Measurements from ENCODE around the gene RPS17.
"Not testable (repeated sequence)": the region's sequence is repeated elsewhere in the genome, so short reads cannot be mapped to it uniquely, and the experiment has no call there.

RPS17 gene

DNA sequence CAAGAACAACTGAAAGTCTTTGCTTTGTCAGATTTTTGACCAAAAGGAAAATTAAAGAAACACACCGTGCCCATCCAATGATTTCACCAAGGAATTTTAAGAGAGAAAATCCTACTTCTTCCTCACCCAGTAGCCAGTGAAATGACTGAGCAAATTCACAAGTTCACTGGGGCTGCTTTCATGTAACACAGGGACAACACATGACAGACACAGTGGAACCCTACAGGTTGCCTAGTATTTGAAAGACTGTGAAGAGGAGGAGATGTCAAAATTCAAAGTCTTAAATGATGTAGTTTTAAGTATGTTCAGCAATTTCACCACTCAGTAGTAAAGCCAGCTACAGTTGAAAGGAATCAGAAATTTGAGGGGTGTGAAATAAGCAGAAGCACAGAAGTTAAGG lies 33.2 kb downstream of the RPS17 start:
- not testable (repeated sequence) for DNase-seq (ENCODE audit: low read depth)

DNA sequence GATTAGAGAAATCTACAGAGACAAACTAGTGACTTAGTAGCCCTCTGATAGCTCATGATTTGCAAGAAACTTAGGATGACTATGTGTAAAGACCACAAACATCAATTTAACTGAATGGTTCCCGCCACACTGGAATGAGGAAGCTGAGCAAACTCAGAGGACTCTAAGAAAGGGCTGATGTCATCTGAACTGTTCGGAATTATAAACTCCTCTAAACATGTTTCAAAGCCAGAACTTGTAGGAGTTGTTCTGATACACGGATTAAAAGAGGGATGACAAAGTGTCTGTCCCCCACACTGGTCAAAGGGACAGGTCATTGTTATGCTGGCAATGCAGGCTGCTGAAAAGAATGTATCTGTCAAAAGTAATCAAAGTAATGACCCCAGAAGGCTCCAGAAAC lies 34.4 kb downstream of the RPS17 start:
- not testable (repeated sequence) for DNase-seq (ENCODE audit: low read depth)

DNA sequence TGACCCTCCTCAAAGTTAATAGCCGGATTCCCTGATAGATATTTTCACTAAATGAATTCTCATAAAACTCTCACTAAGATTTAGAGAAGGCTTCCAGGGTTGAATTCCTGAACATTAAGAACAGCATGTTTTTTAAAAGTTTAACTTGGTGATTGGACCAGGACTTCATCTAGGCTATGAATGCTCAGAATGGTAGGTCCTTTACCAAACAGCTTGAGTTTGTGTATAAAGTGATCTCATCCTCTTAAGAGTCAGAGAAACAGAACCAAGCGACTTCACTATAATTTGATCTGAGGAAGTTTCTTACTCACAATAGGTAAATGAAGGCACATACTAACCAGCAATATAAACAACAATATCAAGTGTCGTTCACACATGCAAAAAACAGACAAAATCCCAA lies 36.2 kb downstream of the RPS17 start:
- DNase-seq (ENCODE audit: low read depth), result not testable (repeated sequence)

DNA sequence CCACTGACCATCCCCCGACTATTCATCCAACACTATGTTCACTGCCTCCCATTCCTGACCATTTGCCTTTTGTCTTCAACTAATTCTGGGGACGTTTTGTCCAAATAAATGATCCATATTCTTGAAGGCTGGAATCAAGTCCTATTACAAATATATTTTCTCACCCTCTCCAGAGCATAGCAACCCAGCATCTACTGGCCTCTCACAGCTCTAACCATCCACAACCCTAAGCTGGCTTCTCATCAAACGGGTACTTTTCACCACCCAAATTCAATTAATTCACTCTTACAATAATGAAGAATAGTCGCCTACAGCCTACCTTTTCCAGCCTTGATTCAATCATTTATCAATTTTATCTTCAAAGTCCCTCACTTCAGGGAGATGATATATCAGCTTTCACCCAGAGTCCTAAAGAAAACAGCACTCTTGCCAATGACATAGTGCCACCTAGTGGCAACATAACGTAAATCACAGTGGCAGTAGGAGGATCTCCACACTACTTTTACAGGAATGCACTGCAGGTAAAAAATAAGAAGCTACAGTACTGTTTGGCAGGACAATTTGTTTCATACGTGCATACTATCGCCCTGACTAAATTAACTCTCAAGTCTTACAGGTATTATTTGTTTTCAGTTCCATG lies 37.4 kb downstream of the RPS17 start:
- not testable (repeated sequence) for DNase-seq (ENCODE audit: low read depth)

DNA sequence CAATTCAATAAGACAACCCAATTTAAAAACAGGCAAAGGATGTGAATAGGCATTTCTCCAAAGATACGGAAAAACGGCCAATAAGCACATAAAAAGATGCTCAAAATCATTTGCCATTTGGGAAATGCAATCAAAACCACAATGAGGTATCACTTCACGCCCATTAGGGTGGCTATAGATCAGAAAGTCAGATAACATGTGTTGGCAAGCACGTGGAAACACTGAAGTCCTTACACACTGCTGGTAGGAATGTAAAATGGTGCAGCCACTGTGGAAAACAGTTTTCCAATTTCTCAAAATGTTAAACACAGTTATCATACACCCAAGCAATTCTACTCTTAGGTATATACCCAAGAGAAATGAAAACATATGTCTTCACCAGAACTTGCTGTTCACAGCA lies 39.5 kb downstream of the RPS17 start:
- not testable (repeated sequence) for DNase-seq (ENCODE audit: low read depth)

DNA sequence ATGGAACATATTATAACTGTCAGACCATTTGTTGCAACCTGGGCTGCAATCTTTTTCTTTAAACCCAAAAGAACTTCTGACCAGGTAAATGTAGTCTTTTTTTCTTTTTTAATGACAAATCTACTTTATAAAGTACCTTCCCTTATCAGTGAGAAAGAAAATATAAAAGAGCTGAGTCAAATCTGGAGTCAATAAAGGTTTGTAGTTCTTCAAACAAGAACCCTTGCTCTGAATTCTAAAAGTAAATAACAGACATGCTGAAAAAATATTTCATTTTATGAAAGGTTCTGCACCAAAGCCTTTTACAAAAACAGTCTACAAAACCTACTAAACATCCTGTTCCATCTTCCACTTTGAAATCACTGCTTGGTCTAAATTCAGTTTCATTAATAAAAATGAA lies 42.3 kb downstream of the RPS17 start:
- DNase-seq (ENCODE audit: low read depth), result not testable (repeated sequence)

DNA sequence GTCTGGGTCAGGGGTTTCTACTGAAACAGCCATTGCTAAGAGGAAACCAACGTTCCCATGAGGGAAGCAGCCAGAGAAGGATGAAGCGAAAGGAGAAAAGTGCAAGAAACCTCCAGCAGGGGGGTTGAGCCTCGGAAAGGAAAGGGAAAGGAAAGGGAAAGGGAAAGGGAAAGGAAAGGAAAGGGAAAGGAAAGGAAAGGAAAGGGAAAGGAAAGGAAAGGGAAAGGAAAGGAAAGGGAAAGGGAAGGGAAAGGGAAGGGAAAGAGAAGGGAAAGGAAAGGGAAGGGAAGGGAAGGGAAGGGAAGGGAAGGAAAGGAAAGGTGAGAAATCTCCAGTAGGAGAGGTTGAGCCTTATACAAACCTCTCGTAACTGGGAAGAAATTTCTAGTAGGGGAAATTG lies 52.0 kb downstream of the RPS17 start:
- not testable (repeated sequence) for DNase-seq (ENCODE audit: low read depth)

DNA sequence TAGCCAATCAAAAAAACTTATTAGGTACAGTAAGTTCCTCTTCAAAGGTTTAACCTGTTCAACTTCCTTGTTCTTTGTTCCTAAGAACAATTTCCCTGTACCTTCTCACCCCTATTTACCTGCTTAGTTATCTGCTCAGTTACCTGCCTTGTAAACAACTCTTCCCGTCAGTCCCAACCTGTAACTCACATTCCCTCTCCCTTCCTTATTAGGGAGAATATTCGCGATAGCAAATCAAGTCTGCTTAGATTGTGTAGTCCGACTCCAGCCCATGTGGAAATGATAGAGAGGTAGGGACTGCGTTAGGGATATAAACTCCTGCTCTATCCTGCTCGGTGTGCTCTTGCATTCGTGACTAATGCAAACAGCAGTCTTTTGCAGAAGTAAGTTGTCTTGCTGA lies 53.2 kb downstream of the RPS17 start:
- DNase-seq (ENCODE audit: low read depth), result not testable (repeated sequence)
